Measurements from ENCODE around the gene PLEKHA1.

DNA sequence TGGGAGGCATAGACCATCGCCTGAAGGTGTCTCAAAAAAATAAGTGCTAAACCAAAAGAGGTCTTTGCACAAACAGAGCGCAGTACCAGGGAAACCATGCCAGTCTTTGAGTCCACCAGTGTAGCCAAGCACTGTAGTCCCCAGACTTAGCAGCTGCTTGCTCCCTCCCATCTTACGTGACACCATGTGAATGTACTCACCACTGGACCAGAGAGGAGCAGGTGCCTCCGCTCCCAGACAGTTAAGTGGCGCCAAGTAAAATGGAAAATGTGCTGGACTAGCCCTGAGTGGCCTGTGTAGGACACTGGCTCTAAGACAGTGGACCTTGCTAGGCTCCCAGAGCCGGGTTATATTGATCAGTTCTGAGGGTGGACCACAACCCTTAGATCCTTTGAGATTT is 47.7 kb upstream of the PLEKHA1 start:
- TF ChIP-seq, protein P1, sequence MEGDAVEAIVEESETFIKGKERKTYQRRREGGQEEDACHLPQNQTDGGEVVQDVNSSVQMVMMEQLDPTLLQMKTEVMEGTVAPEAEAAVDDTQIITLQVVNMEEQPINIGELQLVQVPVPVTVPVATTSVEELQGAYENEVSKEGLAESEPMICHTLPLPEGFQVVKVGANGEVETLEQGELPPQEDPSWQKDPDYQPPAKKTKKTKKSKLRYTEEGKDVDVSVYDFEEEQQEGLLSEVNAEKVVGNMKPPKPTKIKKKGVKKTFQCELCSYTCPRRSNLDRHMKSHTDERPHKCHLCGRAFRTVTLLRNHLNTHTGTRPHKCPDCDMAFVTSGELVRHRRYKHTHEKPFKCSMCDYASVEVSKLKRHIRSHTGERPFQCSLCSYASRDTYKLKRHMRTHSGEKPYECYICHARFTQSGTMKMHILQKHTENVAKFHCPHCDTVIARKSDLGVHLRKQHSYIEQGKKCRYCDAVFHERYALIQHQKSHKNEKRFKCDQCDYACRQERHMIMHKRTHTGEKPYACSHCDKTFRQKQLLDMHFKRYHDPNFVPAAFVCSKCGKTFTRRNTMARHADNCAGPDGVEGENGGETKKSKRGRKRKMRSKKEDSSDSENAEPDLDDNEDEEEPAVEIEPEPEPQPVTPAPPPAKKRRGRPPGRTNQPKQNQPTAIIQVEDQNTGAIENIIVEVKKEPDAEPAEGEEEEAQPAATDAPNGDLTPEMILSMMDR (IDR thresholded peaks at IDR 0.05): no peak
- TF ChIP-seq ZFX (IDR thresholded peaks at IDR 0.05; ENCODE audit: borderline replicate concordance): no peak
